Parietal lobe (tissue), 2 donors: ENCODE measurements around the gene ACSL4. TPM values are rescaled to one million over a fixed set of nuclear protein-coding genes. Genes with fewer than 3 reads are reported as not detected.

Source experiments
- small RNA-seq: library from RNA; depleted of rRNA; stranded (forward); fragments of <200 nt; gene quantifications from one replicate; pipeline ENCODE3, GENCODE V24; 2014; ENCODE audit warnings: low replicate concordance
- total RNA-seq: library from RNA; depleted of rRNA; stranded (reverse); fragments of >200 nt; gene quantifications from one replicate; pipeline ENCODE4 v1.2.3, GENCODE V29; 2014

ACSL4 gene
- total RNA-seq = 152 TPM

DNA sequence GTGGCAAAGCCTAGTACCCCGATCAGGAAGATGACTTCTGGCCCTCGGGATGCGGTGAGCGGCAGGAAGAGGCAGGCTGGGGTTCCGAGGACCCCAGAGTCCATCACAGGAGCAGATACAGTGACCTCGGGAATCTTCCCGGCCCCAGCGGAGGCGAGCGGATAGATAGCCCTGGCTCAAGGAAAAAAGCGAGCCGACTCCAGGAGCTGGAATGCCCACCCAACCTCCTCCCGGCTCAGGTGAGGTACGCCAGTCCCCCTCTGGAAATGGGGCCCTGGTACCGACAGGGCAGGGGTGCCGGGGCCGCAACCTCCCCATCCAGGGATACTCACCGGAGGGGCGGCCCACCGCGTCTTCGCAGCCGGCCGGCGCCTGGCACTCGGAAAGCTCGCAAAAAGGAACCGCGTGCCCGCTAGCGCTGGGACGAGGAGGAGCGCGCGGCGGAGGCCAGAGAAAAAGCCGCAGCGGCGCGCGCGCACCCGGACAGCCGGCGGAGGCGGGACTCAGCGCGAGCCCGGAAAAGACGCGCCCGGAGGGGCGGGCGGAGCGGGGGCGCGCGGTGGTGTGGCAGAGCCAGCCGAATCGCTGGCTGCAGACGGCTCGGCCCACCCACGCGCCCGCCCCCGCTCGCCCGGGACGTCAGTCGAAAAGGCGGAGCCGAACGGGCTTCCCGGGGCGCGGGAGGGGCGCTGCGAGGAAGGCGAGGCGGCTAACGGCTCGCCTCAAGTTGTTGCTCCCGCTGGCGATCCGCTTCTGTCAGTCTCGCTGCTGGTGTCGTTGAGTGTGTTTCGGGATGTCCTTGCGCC, at the start of gene ACSL4:
TSS of gene ACSL4 (minus strand) at position 451 of the 806 bp plus-strand sequence. CDS start 49,894 bp downstream, outside the sequence.

DNA sequence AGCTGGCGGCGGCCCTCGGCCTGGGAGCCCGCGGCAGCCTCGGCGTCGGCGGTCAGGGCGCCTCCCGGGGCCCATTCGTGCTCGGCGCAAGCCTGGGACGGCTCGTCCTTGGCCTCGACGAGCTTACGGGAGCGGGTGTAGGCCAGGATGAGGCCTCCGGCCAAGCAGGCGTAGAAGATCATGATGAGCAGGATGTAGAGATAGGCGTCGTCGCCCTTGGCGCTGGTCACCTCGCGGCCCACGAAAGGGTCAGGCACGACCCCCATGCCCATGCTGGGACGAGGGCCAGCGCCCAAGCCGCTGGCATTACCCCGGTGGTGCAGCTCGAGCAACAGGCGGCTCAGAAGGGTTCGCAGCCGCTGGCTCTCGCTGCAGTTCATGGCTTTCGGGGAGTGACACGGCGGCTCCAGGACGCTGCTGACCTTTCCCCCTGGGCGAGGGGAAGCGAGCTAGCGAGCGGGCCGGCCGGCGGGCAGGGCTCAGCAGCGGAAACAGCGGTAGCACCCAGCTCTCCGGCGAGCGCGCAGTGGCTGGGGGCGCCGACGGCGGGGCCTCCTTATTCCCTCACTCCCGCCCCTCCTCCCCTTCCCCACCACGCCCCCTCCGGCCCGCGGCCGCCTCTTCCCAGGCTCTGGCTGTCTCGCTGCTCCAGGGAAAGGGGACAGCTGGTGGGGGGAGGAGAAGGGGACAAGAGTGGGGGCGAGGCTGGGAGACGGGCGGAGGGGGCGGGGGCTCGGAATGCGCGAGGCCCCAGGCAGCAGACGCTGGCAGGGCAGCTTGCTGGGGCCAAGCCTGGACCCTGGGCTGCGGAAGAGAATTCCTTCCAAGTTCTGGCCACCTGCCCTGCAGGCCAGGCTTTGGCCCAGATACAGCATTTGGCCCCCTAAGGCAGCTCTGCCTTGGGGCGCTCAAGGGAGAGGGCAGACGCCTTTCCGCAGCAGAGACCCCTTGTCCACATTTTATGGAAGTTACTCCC, 108.1 kb downstream of the ACSL4 start, which contains the start of gene KCNE5:
TSS of gene KCNE5 (minus strand) at position 532 of the 976 bp plus-strand sequence. CDS start at position 380, 152 bp downstream.

Small RNA genes within 50 kb of the gene (small RNA-seq; reads per million reads assigned to genes)
- gene AL118496.2 (not detected), gene RF00019 (not detected)

Other genes with a start within 250 kb of the ACSL4 start
- 5.6 TPM for gene NXT2, start 196.4 kb downstream of the ACSL4 start, total RNA-seq
- gene KCNE5, start 108.1 kb downstream of the ACSL4 start, total RNA-seq = 1.9 TPM